NB4 (cell line): ENCODE measurements around the gene MBOAT1.
A peak's percentile ranks its signal among the peaks of the same experiment; 100 is the strongest.

Experiments
- MYC ChIP-seq: IDR thresholded peaks from 2 replicates; pipeline ENCODE4 v1.6.1; 2011; ENCODE audit warnings: low read depth, low read length
- POLR2A ChIP-seq: IDR thresholded peaks from 2 replicates; pipeline ENCODE4 v1.6.1; 2011; ENCODE audit warnings: mild to moderate bottlenecking; ENCODE audit not compliant: insufficient read length; ENCODE audit errors: extremely low read depth
- TF ChIP-seq, protein P1 (sequence below): IDR thresholded peaks from 2 replicates; pipeline ENCODE4 v1.6.1; 2011; ENCODE audit warnings: low read depth, low read length
- TF ChIP-seq, protein P2 (sequence below): IDR thresholded peaks from one replicate; pipeline ENCODE4 v1.5.1; 2012; ENCODE audit warnings: low read depth, low read length

GRCh38 chr6:20058912-20059311 is 153.4 kb downstream of the MBOAT1 start:
- TF ChIP-seq, protein P1, sequence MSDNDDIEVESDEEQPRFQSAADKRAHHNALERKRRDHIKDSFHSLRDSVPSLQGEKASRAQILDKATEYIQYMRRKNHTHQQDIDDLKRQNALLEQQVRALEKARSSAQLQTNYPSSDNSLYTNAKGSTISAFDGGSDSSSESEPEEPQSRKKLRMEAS, result no peak
- TF ChIP-seq, protein P2, sequence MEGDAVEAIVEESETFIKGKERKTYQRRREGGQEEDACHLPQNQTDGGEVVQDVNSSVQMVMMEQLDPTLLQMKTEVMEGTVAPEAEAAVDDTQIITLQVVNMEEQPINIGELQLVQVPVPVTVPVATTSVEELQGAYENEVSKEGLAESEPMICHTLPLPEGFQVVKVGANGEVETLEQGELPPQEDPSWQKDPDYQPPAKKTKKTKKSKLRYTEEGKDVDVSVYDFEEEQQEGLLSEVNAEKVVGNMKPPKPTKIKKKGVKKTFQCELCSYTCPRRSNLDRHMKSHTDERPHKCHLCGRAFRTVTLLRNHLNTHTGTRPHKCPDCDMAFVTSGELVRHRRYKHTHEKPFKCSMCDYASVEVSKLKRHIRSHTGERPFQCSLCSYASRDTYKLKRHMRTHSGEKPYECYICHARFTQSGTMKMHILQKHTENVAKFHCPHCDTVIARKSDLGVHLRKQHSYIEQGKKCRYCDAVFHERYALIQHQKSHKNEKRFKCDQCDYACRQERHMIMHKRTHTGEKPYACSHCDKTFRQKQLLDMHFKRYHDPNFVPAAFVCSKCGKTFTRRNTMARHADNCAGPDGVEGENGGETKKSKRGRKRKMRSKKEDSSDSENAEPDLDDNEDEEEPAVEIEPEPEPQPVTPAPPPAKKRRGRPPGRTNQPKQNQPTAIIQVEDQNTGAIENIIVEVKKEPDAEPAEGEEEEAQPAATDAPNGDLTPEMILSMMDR, result peak; percentile 51
- no peak for TF ChIP-seq MYC
- TF ChIP-seq POLR2A, result no peak
